Effector memory CD8-positive, alpha-beta T cell (primary cell): ENCODE results near the gene MYOM1.
"Not testable (repeated sequence)": the region's sequence is repeated elsewhere in the genome, so short reads cannot be mapped to it uniquely, and the experiment has no call there.

Experiments used
- ATAC-seq: fragments of 150-1000 bp; cut with Tn5 transposase; replicated peaks from 2 replicates; pipeline ENCODE4 v1.10.0; 2021; ENCODE audit warnings: mild to moderate bottlenecking, moderate library complexity
- DNase-seq, 3 experiments: peaks; one replicate each; pipeline ENCODE4 v3.0.0; 2021
- H3K27ac Mint-ChIP-seq, 2 donors: one replicate each; pipeline ENCODE4 v1.8.0; 2022; ENCODE audit warnings: mild to moderate bottlenecking in 2 of 2, mixed read lengths in 2 of 2, moderate library complexity in 2 of 2
- H3K27me3 Mint-ChIP-seq, 2 donors: one replicate each; pipeline ENCODE4 v1.8.0; 2022; ENCODE audit warnings: mixed read lengths in 2 of 2
- H3K36me3 Mint-ChIP-seq: one replicate; pipeline ENCODE4 v1.8.0; 2022; ENCODE audit warnings: mild to moderate bottlenecking, moderate library complexity, mixed read lengths; ENCODE audit not compliant: insufficient read depth
- H3K4me1 Mint-ChIP-seq, 2 donors: one replicate each; pipeline ENCODE4 v1.8.0; 2022; ENCODE audit warnings: low read depth in 2 of 2, mixed read lengths in 2 of 2
- H3K4me3 Mint-ChIP-seq, 2 donors: one replicate each; pipeline ENCODE4 v1.8.0; 2022; ENCODE audit warnings: mild to moderate bottlenecking in 2 of 2, mixed read lengths in 2 of 2, moderate library complexity in 2 of 2
- H3K9me3 Mint-ChIP-seq, 2 donors: one replicate each; pipeline ENCODE4 v1.8.0; 2022; ENCODE audit warnings: mixed read lengths in 2 of 2

MYOM1 gene

DNA sequence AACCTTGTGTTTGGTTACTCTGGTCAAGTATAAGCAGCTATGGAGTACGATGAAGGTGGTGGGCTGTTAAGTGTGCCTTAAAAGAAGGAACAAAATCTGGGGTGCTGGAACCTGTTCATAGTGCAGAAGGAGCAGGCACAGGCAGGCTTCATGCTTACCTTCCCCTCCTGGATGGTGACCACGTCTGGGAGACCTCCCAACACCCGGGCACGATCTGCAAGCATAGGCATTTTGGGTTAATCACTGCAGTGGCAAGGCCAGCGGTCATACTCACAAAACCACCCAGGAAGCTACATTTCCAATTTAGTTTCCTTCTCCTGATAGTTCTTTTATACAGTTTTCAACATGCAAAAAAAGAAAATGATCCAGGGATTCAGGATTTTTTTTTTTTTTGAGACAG lies 148.1 kb downstream of the MYOM1 start:
- Mint-ChIP-seq H3K9me3 (no peaks in the 10 kb centered on the region), H3K4me3 (no peak overlapping the region), H3K4me1 (peaks cover 15 to 30% of the 10 kb centered on the region in 2 donors), H3K36me3 (peaks cover 3% of the 10 kb centered on the region), H3K27ac (no peak overlapping the region), H3K27me3 (no peaks in the 10 kb centered on the region)
- ATAC-seq (no peak), DNase-seq (no peak)

DNA sequence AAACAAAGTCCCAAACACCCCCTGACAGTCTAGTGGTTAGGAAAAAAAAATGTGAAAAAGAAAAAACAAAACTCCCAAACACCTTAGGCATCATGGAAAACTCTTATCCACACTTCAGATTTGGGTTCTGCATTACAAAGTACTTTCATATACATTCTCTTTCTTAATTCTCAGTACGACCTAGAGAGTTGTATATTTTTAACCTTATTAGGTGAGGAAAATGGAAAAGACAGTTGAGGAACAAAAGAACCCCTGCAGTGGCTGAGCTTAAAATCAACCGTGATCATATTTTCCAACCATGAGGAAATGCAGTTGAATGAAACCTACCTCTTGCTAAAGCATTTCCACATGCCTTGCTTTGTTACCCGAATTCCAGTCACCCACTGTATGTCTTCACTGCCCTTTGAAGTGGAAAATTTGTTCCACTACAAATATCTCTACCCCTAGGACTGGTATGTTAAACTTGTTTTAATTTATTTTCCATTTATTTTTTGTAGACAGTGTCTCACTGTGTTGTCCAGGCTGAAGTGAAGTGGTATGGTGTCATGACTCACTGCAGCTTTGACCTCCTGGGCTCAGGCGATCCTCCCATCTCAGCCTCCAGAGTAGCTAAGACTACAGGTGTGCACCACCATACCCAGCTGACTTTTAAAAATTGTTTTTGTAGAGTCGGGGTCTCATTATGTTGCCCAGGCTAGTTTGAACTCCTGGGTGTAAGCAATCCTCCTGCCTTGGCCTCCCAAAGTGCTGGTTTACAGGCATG lies 149.9 kb downstream of the MYOM1 start:
- Mint-ChIP-seq H3K36me3 (peaks cover 3% of the 10 kb centered on the region), H3K4me1 (peaks cover 19 to 40% of the 10 kb centered on the region in 2 donors), H3K9me3 (no peaks in the 10 kb centered on the region), H3K27me3 (no peaks in the 10 kb centered on the region), H3K4me3 (no peak overlapping the region), H3K27ac (peak overlapping the region in 1 of 2 donors; percentile 88)
- DNase-seq (no peak), ATAC-seq (no peak)

DNA sequence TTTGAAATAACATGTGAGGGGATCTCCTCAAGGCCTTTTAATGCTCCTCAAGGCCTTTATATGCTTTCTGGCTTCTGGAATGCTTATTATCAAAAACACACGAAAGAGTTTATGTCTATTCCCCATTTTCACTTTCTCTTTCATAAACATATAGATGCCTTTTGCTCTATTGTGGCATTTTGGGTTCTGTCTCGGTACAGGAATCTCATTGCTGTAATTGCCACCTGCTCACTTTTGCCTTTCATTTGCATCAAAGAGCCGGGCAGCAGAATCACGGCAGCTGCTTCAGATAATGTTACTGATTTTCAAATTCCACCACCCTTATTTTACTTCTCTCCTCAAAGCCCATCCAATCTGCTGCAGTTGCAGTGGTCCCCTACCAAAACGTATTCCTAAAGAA lies 152.0 kb downstream of the MYOM1 start:
- peak overlapping the region in 1 of 2 donors; percentile 91 for H3K27ac Mint-ChIP-seq
- peaks cover 16 to 38% of the 10 kb centered on the region in 2 donors for H3K4me1 Mint-ChIP-seq
- H3K36me3 Mint-ChIP-seq, result peaks cover 3% of the 10 kb centered on the region
- no peaks in the 10 kb centered on the region for H3K9me3 Mint-ChIP-seq
- no peaks in the 10 kb centered on the region for H3K27me3 Mint-ChIP-seq
- DNase-seq (no peak), ATAC-seq (no peak)
- peak overlapping the region; percentile 3 to 54 for H3K4me3 Mint-ChIP-seq

DNA sequence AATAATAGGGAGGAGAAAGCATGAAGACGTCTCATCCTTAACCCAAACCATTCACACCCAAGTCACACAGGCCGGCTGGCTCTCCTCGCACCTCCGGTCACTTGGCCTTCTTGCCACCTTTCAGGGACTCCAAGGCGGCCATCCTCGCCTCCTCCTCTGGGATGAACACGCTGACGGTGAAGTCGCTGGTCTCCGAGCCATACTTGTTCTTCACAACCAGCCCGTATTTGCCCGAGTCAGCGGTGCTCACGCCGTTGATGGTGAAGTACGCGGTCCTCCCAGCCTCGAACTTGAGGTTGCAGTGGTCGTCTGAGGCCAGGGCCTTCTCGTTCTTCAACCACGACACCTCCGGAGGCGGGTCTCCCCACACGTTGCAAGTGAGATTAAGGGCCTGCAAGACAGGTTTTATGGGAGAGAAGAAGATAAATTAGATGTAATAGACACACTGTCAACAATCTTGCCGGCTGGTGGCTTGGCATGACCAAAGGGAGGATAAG lies 152.6 kb downstream of the MYOM1 start:
- DNase-seq (no peak), ATAC-seq (no peak)
- Mint-ChIP-seq H3K27me3 (no peaks in the 10 kb centered on the region), H3K9me3 (no peaks in the 10 kb centered on the region), H3K36me3 (peaks cover 3% of the 10 kb centered on the region), H3K4me1 (peaks cover 16 to 43% of the 10 kb centered on the region in 2 donors), H3K27ac (peak overlapping the region in 1 of 2 donors; percentile 91), H3K4me3 (peak overlapping the region; percentile 3 to 54)

DNA sequence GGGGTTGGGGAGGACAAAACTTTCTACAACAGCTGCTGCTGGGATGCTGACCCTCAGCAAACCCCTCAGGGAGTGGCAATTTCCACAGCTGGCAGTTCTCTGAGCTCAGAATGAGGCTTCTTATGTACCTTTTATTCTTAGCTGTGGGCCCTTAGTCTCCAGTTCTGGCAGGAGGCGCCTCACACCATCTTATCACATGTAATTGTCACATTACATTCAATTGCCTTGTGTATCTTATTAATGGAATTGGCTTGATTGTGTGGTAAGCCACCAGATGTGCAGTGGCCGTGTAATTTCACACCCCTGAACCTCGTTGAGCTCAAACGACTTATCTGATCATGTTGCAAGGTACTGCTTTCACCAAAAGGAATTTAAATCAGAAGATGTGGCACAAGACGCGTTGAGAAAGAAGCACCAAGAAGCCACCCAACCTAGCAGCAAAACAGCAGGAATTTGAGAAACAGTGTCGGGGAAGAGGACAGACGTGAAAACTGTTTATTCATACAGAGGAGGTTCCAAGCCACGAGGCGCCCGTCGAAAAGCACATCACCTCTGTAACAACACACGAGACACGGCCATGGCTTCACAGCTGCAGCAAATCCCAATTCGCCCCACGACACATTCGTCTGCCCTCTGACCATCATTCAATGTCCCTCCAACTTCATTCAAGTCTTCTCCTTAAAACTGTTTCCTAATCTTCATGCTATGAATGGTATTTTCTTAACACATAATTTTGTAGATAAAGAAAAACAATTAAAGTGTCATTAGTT lies 153.2 kb downstream of the MYOM1 start:
- H3K27ac Mint-ChIP-seq, result peak overlapping the region; percentile 17 to 91
- H3K4me3 Mint-ChIP-seq, result peak overlapping the region in 1 of 2 donors; percentile 54
- H3K9me3 Mint-ChIP-seq, result no peaks in the 10 kb centered on the region
- no peak for DNase-seq
- peaks cover 22 to 50% of the 10 kb centered on the region in 2 donors for H3K4me1 Mint-ChIP-seq
- ATAC-seq, result no peak
- H3K27me3 Mint-ChIP-seq, result no peaks in the 10 kb centered on the region
- H3K36me3 Mint-ChIP-seq, result peaks cover 6% of the 10 kb centered on the region

DNA sequence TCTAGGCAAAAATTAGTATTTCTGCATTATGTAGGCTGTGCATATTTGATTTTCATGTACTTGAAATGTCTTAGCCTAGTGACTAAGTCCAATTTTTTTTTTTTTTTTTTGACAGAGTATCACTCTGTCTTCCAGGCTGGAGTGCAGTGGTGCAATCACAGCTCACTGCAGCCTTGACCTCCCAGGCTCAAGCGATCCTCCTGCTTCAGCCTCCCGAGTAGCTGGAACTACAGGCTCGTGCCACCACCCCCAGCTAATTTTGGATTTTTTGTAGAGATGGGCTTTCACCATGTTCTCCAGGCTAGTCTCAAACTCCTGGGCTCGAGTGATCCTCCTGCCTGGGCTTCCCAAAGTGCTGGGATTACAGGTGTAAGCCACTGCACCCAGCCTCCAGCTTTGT lies 156.0 kb downstream of the MYOM1 start:
- H3K27ac Mint-ChIP-seq, H3K4me3 Mint-ChIP-seq, ATAC-seq, DNase-seq, H3K9me3 Mint-ChIP-seq, H3K27me3 Mint-ChIP-seq: not testable (repeated sequence)
- peaks cover 36 to 67% of the 10 kb centered on the region in 2 donors for H3K4me1 Mint-ChIP-seq
- H3K36me3 Mint-ChIP-seq, result peaks cover 18% of the 10 kb centered on the region

DNA sequence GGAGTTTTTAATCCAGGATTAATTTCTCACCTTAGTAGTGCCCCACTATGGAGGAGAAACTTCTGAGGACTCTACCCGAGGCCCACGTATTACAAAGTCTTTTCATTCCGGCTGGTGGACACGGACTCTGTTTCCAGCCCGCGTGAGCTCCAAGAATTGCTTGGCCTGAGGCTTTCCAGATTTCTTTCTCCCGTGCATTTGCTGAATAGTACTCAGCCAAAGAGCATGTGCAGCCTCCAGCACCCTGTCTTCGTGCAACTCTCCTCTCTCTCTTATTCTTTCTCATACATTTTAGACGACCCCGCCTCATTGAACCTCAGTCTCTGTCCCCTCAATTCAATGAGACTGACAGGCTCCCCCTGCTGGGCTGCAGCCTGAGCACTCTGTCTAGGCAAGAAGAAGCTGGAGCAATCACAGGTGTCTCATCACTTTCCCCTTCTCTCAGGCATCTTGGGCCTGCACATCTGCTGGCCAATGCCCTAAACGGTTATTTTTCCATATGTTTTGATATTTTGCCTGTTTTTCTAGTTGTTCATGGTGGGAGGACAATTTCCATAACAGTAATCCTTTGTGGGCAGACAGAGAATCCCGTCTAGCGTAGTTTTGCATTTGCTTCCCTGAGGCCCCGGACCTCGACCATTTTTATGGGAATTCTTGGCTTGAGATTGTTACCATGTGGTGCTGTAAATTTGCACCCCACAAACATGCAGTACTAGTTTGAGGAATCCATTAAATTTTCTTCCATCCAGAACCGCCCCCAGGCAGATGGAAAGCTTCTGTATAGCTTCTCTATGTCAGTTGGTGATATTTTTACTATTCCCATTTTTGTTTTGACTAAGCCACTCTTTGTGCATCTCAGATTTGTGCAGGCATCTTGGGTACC lies 156.7 kb downstream of the MYOM1 start:
- Mint-ChIP-seq H3K27ac (peak overlapping the region; percentile 95 to 100), H3K4me3 (peak overlapping the region; percentile 22 to 68)

DNA sequence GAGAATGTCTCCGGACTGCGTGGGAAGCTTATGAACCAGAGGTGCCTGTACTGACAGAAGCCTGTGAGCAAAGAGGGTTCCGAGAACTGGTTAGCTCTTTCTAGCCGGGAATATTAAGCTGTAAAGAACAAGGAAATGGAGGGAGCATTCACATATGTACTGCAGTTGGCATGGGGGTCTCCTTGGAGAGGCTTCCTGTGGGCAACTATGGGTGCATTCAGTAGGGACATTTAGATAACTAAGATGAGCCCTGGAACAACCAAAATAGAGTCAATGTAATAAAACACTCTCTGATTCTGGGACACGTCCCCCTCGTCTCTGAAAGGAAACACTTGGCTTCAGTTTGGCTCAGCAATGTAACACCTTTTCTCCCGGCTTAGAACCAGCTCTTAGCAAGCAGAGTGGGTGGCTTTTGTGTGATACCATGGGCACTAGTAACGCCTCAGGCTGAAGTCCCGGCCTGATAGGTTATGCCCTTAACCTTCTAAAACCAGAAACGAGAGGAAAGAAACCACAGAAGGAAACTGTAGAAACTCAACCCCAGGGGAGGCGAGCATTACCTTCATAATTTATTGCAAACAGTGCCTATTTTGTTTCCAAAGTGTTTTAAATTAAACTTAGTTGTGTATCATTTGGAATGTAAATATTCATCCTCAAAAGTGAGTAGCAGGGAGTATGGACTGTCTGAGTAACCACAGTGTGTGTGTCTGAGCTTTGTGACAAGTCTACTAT lies 158.0 kb downstream of the MYOM1 start:
- H3K27ac Mint-ChIP-seq, result peak overlapping the region; percentile 95 to 100
- H3K36me3 Mint-ChIP-seq, result peaks cover 18% of the 10 kb centered on the region
- peak; percentile 47 to 57 (median 57) for DNase-seq
- peaks cover 51 to 74% of the 10 kb centered on the region in 2 donors for H3K4me1 Mint-ChIP-seq
- H3K4me3 Mint-ChIP-seq, result peak overlapping the region; percentile 68 to 86
- ATAC-seq, result peak; percentile 69
- no peaks in the 10 kb centered on the region for H3K27me3 Mint-ChIP-seq
- no peaks in the 10 kb centered on the region for H3K9me3 Mint-ChIP-seq

More for the DNA sequence above, 156.7 kb downstream of the MYOM1 start:
- Mint-ChIP-seq H3K36me3 (peaks cover 18% of the 10 kb centered on the region), H3K9me3 (no peaks in the 10 kb centered on the region), H3K4me1 (peaks cover 43 to 74% of the 10 kb centered on the region in 2 donors), H3K27me3 (no peaks in the 10 kb centered on the region)
- DNase-seq, result peak; percentile 44 to 61 (median 55)
- no peak for ATAC-seq

DNA sequence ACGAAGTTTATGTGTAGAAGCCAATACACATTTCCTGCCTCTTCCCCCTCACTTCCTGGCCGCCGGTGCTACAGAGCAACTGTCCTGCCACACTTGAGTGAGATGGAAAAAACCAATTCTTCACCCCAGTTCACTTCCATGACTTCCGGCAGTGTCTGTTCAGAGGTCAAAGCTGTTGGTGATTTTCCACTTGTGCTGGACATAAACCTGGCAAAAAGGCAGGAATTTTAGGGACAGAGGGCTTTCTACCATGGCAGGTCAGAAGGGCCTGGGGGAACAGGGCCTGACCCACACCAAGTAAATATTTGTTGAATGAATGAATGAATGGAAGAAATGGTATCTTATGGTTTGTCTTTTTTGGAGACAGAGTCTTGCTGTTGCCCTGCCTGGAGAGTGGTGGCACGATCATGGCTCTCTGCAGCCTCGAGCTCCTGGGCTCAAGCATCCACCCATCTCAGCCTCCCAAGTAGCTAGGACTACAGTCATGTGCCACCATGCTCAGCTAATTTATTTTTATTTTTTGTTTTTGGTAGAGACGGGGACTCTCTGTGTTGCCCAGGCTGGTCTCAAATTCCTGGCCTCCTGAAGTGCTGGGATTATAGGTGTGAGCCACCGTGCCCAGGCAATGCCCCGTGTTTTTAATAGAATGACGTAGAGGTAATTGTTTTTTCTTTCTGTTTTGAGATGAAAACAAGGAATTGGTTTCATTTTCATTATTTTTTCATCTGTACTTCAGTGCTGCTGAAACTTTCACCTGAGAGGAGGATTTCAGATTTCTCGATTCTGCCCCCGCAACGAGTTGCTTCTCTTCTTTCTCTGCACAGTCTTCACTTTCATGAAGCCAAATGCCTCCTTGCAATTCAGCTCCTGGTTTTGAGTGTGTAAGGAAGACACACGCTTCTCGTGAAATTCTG lies 158.8 kb downstream of the MYOM1 start:
- no peaks in the 10 kb centered on the region for H3K9me3 Mint-ChIP-seq
- H3K4me3 Mint-ChIP-seq, result peak overlapping the region; percentile 68 to 86
- peaks cover 18% of the 10 kb centered on the region for H3K36me3 Mint-ChIP-seq
- H3K27ac Mint-ChIP-seq, result peak overlapping the region; percentile 95 to 100
- no peaks in the 10 kb centered on the region for H3K27me3 Mint-ChIP-seq
- peak; percentile 47 for ATAC-seq
- DNase-seq, result peak; percentile 19 to 38 (median 21)
- H3K4me1 Mint-ChIP-seq, result peaks cover 51 to 72% of the 10 kb centered on the region in 2 donors

DNA sequence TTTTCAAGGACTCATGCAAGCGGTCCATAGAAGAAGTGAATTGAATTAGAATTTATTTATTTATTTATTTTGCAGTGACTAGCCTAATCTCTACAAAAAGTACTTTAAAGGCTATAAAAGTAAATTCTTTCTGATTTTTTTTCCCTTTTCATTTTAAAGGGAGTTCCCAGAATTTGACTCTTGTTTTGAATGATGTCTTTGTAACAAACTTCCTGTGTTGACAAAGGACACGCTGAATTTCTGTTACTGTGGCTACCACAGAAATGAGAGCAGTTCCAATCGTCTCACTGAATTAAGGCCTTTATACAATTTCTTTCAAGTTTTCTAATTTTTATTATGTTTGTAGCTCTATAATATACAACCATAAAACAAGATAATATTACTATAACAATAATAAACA lies 160.5 kb downstream of the MYOM1 start:
- ATAC-seq, result peak; percentile 42
- no peak for DNase-seq
- Mint-ChIP-seq H3K27ac (peak overlapping the region; percentile 95 to 100), H3K4me3 (peak overlapping the region in 1 of 2 donors; percentile 18), H3K9me3 (no peaks in the 10 kb centered on the region), H3K36me3 (peaks cover 18% of the 10 kb centered on the region), H3K27me3 (peaks cover 0 to 2% of the 10 kb centered on the region in 2 donors), H3K4me1 (peaks cover 51 to 68% of the 10 kb centered on the region in 2 donors)

DNA sequence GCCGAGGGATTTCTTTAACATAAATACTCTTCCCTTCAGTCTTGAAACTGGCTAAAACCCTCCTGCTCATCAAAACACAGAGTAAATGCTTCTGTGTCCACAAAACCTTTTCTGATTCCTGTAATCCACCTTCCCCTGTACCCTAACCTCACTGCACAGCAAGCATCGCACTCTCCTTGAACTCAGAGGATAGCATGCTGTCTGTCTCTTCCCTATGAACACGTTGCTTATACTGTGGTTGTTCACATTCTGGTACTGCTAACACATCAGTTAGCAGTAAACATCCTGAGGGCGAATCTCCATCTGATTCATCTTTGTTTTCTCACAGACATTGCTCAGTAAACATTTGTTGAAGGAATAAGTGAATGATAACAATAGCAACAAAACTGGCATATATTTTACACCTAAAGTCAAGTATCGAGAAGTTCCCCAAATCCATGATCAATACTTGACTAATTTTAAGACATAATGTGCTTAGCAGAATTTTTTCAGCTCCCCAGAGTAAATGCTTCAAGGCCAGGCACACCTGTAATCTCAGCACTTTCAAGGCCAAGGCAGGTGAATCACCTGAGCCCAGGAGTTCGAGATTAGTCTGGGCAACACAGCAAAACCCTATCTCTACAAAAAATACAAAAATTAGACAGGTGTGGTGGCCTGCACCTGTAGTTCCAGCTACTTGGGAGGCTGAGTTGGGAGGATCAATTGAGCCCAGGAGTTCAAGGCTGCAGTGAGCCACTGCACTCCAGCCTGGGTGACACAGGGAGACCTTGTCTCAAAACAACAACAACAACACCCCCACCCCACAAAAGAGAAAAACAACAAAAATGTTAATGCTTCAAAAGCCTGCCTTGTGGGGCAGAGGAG lies 161.2 kb downstream of the MYOM1 start:
- Mint-ChIP-seq H3K4me1 (peaks cover 51 to 67% of the 10 kb centered on the region in 2 donors), H3K9me3 (no peaks in the 10 kb centered on the region), H3K36me3 (peaks cover 18% of the 10 kb centered on the region), H3K27ac (peak overlapping the region; percentile 95 to 100), H3K4me3 (peak overlapping the region; percentile 18 to 37), H3K27me3 (peaks cover 0 to 4% of the 10 kb centered on the region in 2 donors)
- DNase-seq, result peak; percentile 20 to 45 (median 24)
- ATAC-seq, result peak; percentile 49
